ENCODE results near the gene DLG2.

DLG2 gene

DNA sequence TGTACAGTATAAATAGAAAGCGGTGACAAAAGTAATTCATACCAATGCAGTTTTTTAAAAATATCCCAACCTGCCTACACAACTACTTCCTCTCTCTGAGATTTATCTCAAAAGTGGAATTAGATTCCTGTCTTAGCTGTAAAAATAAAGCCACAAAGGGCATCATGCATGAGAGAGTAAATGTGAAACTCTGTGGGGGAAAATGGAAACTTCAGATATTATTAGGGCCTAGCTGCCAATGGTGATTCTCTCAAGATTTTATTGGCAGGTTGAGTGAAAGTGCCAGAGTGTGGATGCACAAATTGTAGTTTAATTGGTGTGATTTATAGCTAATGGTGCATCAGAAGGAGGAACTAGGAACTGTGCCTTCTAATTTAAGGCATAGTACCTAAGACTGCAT is 1984.0 kb downstream of the DLG2 start:
- DNase-seq (ENCODE audit: low read depth), result no peak
- H3K4me3 ChIP-seq (ENCODE audit: low read length), result no peak overlapping the region
- no peak for TF ChIP-seq CTCF (IDR thresholded peaks at IDR 0.05; ENCODE audit: insufficient read depth, low read depth, low read length, missing control alignments)

DNA sequence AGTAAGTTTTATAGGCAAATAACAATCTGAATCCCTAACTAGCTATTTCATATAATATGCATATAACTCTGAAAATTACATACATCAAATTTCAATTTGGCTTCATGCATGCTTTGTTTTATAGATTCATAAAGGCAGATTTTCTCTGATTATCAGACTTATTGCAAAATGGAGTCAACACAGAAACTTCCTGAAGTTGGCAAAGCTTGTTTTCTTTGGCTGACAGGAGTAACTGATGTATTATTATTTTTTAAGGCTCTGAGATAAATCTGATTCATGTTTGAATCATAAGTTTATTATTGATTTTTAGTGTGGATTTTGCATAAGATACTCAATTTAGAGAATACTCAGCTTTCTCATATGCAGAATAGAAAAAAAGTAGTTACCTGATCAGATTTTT is 1984.6 kb downstream of the DLG2 start:
- H3K4me3 ChIP-seq (ENCODE audit: low read length), result no peak overlapping the region
- no peak for TF ChIP-seq CTCF (IDR thresholded peaks at IDR 0.05; ENCODE audit: insufficient read depth, low read depth, low read length, missing control alignments)
- DNase-seq (ENCODE audit: low read depth), result no peak

GRCh38 chr11:83641511-83641910 is 1985.6 kb downstream of the DLG2 start:
- no peak for TF ChIP-seq CTCF (IDR thresholded peaks at IDR 0.05; ENCODE audit: insufficient read depth, low read depth, low read length, missing control alignments)
- no peak overlapping the region for H3K4me3 ChIP-seq (ENCODE audit: low read length)
- no peak for DNase-seq (ENCODE audit: low read depth)

GRCh38 chr11:83639995-83640758 is 1987.0 kb downstream of the DLG2 start:
- no peak for TF ChIP-seq CTCF (IDR thresholded peaks at IDR 0.05; ENCODE audit: insufficient read depth, low read depth, low read length, missing control alignments)
- no peak for DNase-seq (ENCODE audit: low read depth)
- H3K4me3 ChIP-seq (ENCODE audit: low read length), result no peak overlapping the region

GRCh38 chr11:83635166-83635565 is 1992.0 kb downstream of the DLG2 start:
- TF ChIP-seq CTCF (IDR thresholded peaks at IDR 0.05; ENCODE audit: insufficient read depth, low read depth, low read length, missing control alignments), result no peak
- DNase-seq (ENCODE audit: low read depth), result no peak
- H3K4me3 ChIP-seq (ENCODE audit: low read length), result no peak overlapping the region

DNA sequence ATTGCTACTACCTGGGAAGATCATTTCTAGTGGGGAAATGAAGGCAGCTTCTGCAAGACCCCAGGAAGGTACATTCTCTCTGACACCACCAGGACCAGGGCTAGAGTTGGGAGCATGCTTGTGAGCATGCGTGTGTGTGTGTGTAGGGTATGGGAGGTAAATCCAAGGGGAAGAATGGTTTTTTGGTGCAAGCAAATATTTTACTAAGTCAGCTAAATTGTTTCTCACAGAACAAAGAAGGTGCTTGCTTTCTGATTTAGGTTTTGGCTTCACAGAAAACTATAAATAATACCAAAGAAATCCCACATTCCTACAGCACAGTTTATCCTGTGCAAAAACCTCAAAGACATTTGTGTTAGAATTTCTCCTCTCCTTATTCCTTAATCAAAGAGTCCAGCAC is 1996.9 kb downstream of the DLG2 start:
- no peak overlapping the region for H3K4me3 ChIP-seq (ENCODE audit: low read length)
- DNase-seq (ENCODE audit: low read depth), result no peak
- no peak for TF ChIP-seq CTCF (IDR thresholded peaks at IDR 0.05; ENCODE audit: insufficient read depth, low read depth, low read length, missing control alignments)

DNA sequence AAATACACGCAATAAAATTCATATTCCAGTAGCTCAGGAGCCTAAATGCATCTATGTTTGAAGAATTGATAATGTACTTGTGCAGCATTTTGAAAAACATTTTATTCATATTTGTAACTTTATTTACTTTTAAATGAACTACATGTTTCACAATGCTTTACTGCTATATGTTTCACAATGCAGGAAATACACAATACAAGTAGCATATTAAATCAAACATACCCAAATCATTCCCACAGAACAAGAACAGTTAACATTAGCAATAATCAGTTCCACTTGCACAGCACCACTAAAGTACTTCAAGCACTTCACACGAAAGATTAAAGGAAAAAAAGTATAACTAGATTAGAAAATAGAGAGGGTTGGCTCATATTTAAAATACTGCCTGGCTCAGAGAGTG is 1997.4 kb downstream of the DLG2 start:
- no peak for DNase-seq (ENCODE audit: low read depth)
- no peak overlapping the region for H3K4me3 ChIP-seq (ENCODE audit: low read length)
- TF ChIP-seq CTCF (IDR thresholded peaks at IDR 0.05; ENCODE audit: insufficient read depth, low read depth, low read length, missing control alignments), result no peak

Measured in epithelial cell of esophagus (primary cell).